Hepatocyte (in vitro differentiated cells): ENCODE results near the gene WRNIP1. TPM values are rescaled to one million over a fixed set of nuclear protein-coding genes. Genes with fewer than 3 reads are reported as not detected.

Experiments
- DNase-seq: peaks from one replicate; pipeline ENCODE4 v3.0.0-alpha.2; 2016; ENCODE audit warnings: low spot score
- H2AFZ ChIP-seq: fragments of 200-600 bp; sonication (generic); 2 replicates; pipeline ENCODE4 v1.6.0; 2016; ENCODE audit warnings: antibody characterized with exemption, mild to moderate bottlenecking
- H3K27ac ChIP-seq: fragments of 200-600 bp; sonication (generic); 2 replicates; pipeline ENCODE4 v1.5.1; 2016; ENCODE audit warnings: mild to moderate bottlenecking
- H3K27me3 ChIP-seq: fragments of 200-600 bp; sonication (generic); 2 replicates; pipeline ENCODE4 v1.6.1; 2016
- H3K36me3 ChIP-seq: fragments of 200-600 bp; sonication (generic); replicated peaks from 2 replicates; pipeline ENCODE4 v1.5.1; 2016; ENCODE audit warnings: low read depth; ENCODE audit not compliant: insufficient read depth
- H3K4me1 ChIP-seq: fragments of 200-600 bp; sonication (generic); 2 replicates; pipeline ENCODE4 v1.5.1; 2016; ENCODE audit warnings: mild to moderate bottlenecking, moderate library complexity; ENCODE audit not compliant: insufficient read depth
- H3K4me2 ChIP-seq: fragments of 200-600 bp; sonication (generic); 2 replicates; pipeline ENCODE4 v1.6.0; 2016
- H3K4me3 ChIP-seq: fragments of 200-600 bp; sonication (generic); 2 replicates; pipeline ENCODE4 v1.5.1; 2016; ENCODE audit warnings: mild to moderate bottlenecking
- H3K79me2 ChIP-seq: fragments of 200-600 bp; sonication (generic); 2 replicates; pipeline ENCODE4 v1.6.0; 2017; ENCODE audit warnings: mild to moderate bottlenecking
- H3K9me2 ChIP-seq: fragments of 200-600 bp; sonication (generic); replicated peaks from 2 replicates; pipeline ENCODE4 v1.6.0; 2017; ENCODE audit warnings: mild to moderate bottlenecking; ENCODE audit not compliant: insufficient read depth
- H3K9me3 ChIP-seq: fragments of 200-600 bp; sonication (generic); 2 replicates; pipeline ENCODE4 v1.5.1; 2016; ENCODE audit warnings: low read depth, mild to moderate bottlenecking
- H4K20me1 ChIP-seq: fragments of 200-600 bp; sonication (generic); 2 replicates; pipeline ENCODE4 v1.6.0; 2016; ENCODE audit warnings: mild to moderate bottlenecking; ENCODE audit not compliant: insufficient read depth, poor library complexity, severe bottlenecking
- CTCF ChIP-seq: fragments of 200-600 bp; sonication (generic); IDR thresholded peaks from 2 replicates; pipeline ENCODE4 v1.5.1; 2016; ENCODE audit warnings: antibody characterized with exemption, mild to moderate bottlenecking; ENCODE audit not compliant: poor library complexity
- EZH2 ChIP-seq: fragments of 200-600 bp; sonication (generic); IDR thresholded peaks from 2 replicates; pipeline ENCODE4 v1.6.1; 2016; ENCODE audit warnings: antibody characterized with exemption, mild to moderate bottlenecking, borderline replicate concordance
- EZH2phosphoT487 ChIP-seq: fragments of 200-600 bp; sonication (generic); IDR thresholded peaks from one replicate; pipeline ENCODE4 v1.6.1; 2018; ENCODE audit warnings: antibody characterized with exemption, mild to moderate bottlenecking, low read depth, moderate library complexity; ENCODE audit not compliant: unreplicated experiment, severe bottlenecking
- WGBS: methylation state at CpG from one replicate; pipeline ENCODE4 v1.1.6; 2016; ENCODE audit warnings: low lambda C conversion rate; ENCODE audit errors: missing lambda C conversion rate; 5-methylcytosine and 5-hydroxymethylcytosine counted together
- polyA plus RNA-seq: library from polyadenylated mRNA; unstranded; fragments of >200 nt; fragmentation: Nextera tagmentation; extraction: Ambion mirVana; gene quantifications from 2 replicates; pipeline ENCODE4 v1.2.1, GENCODE V29; 2016
- total RNA-seq: library from RNA; depleted of rRNA; stranded (reverse); fragments of >200 nt; gene quantifications from 2 replicates; pipeline ENCODE4 v1.2.3, GENCODE V29; 2014

The WRNIP1 gene
- total and polyA plus RNA-seq, 2 experiments from 2014 or later: 47.6 to 54.6 TPM

GRCh38 chr6:2803731-2804429, 38.7 kb downstream of the WRNIP1 start:
- H3K79me2 ChIP-seq: no peaks in the 10 kb centered on the region
- H3K9me2 ChIP-seq: no peaks in the 10 kb centered on the region
- no peak for TF ChIP-seq EZH2phosphoT487
- no peak for TF ChIP-seq EZH2
- TF ChIP-seq CTCF: no peak
- H4K20me1 ChIP-seq: no peaks in the 10 kb centered on the region
- WGBS: 92% methylated on average over 7 of the region's 7 CpGs
- no peak overlapping the region for H2AFZ ChIP-seq
- no peaks in the 10 kb centered on the region for H3K9me3 ChIP-seq
- peaks cover under 1% of the 10 kb centered on the region for H3K4me1 ChIP-seq
- H3K4me2 ChIP-seq: no peak overlapping the region
- H3K27me3 ChIP-seq: no peaks in the 10 kb centered on the region
- H3K36me3 ChIP-seq: no peaks in the 10 kb centered on the region
- no peak for DNase-seq
- no peak overlapping the region for H3K4me3 ChIP-seq
- no peak overlapping the region for H3K27ac ChIP-seq

- H3K9me3 ChIP-seq: no peaks in the 10 kb centered on the region
- no peak overlapping the region for H3K27ac ChIP-seq
- no peak overlapping the region for H3K4me2 ChIP-seq
- no peaks in the 10 kb centered on the region for H3K27me3 ChIP-seq
- no peaks in the 10 kb centered on the region for H3K9me2 ChIP-seq
- H3K79me2 ChIP-seq: no peaks in the 10 kb centered on the region
- H3K36me3 ChIP-seq: no peaks in the 10 kb centered on the region
- TF ChIP-seq CTCF (no peak), EZH2 (no peak), EZH2phosphoT487 (no peak)
- WGBS: 95% methylated on average over 6 of the region's 6 CpGs
- no peak overlapping the region for H2AFZ ChIP-seq
- no peak for DNase-seq
- no peak overlapping the region for H3K4me3 ChIP-seq
- H4K20me1 ChIP-seq: no peaks in the 10 kb centered on the region
- peaks cover 7% of the 10 kb centered on the region for H3K4me1 ChIP-seq
Measured at GRCh38 chr6:2804516-2804915, 39.3 kb downstream of the WRNIP1 start.

- H4K20me1 ChIP-seq: no peaks in the 10 kb centered on the region
- peaks cover 12% of the 10 kb centered on the region for H3K4me1 ChIP-seq
- H3K9me3 ChIP-seq: no peaks in the 10 kb centered on the region
- no peaks in the 10 kb centered on the region for H3K36me3 ChIP-seq
- H3K4me3 ChIP-seq: no peak overlapping the region
- DNase-seq: no peak
- H3K4me2 ChIP-seq: no peak overlapping the region
- no peak overlapping the region for H3K27ac ChIP-seq
- H3K9me2 ChIP-seq: no peaks in the 10 kb centered on the region
- no peak for TF ChIP-seq CTCF
- TF ChIP-seq EZH2: no peak
- no peak for TF ChIP-seq EZH2phosphoT487
- H3K27me3 ChIP-seq: no peaks in the 10 kb centered on the region
- no peak overlapping the region for H2AFZ ChIP-seq
- 95% methylated on average over 14 of the region's 14 CpGs for whole genome bisulfite sequencing
- H3K79me2 ChIP-seq: no peaks in the 10 kb centered on the region
Measured at GRCh38 chr6:2805031-2805430, 39.8 kb downstream of the WRNIP1 start.
